Liver (tissue), 9 donors: Measurements from ENCODE around the gene CHRM3. TPM values are rescaled to one million over a fixed set of nuclear protein-coding genes. Genes with fewer than 3 reads are reported as not detected.

ENCODE experiments used
- DNase-seq: peaks from one replicate; pipeline ENCODE4 v3.0.0-alpha.2; 2017; ENCODE audit warnings: low spot score
- H3K27ac ChIP-seq, 2 donors: one replicate each; pipeline ENCODE4 v1.7.0; 2013; ENCODE audit warnings: inconsistent platforms in 2 of 2, low read length in 2 of 2, control low read depth in 1 of 2, low read depth in 1 of 2, mild to moderate bottlenecking in 1 of 2
- H3K27me3 ChIP-seq, 4 donors: one replicate each; pipeline versions ENCODE4 v1.6.1 to v1.7.0; 2013; ENCODE audit warnings: low read length in 3 of 4, inconsistent platforms in 1 of 4, mild to moderate bottlenecking in 1 of 4, moderate library complexity in 1 of 4; ENCODE audit not compliant: control insufficient read depth in 4 of 4, insufficient read depth in 4 of 4
- H3K36me3 ChIP-seq, 4 donors: one replicate each; pipeline versions ENCODE4 v1.6.1 to v1.7.0; 2013; ENCODE audit warnings: low read length in 3 of 4, mild to moderate bottlenecking in 3 of 4, low read depth in 1 of 4, moderate library complexity in 1 of 4; ENCODE audit not compliant: control insufficient read depth in 4 of 4, insufficient read depth in 3 of 4
- H3K4me1 ChIP-seq, 4 donors: one replicate each; pipeline versions ENCODE4 v1.6.1 to v1.7.0; 2013; ENCODE audit warnings: low read length in 3 of 4, mild to moderate bottlenecking in 3 of 4, moderate library complexity in 1 of 4; ENCODE audit not compliant: control insufficient read depth in 4 of 4, insufficient read depth in 4 of 4
- H3K4me3 ChIP-seq, 3 donors: one replicate each; pipeline versions ENCODE4 v1.6.1 to v1.7.0; 2013; ENCODE audit warnings: low read length in 3 of 3, control low read depth in 1 of 3, low read depth in 1 of 3, mild to moderate bottlenecking in 1 of 3
- H3K9ac ChIP-seq, 2 donors: one replicate each; pipeline ENCODE4 v1.7.0; 2013; ENCODE audit warnings: low read length in 2 of 2, mild to moderate bottlenecking in 2 of 2, moderate library complexity in 2 of 2, control low read depth in 1 of 2, low read depth in 1 of 2
- H3K9me3 ChIP-seq, 4 donors: one replicate each; pipeline versions ENCODE4 v1.6.1 to v1.7.0; 2013; ENCODE audit warnings: low read length in 3 of 4; ENCODE audit not compliant: control insufficient read depth in 4 of 4
- CTCF ChIP-seq: fragments of 150-350 bp; IDR thresholded peaks from 2 replicates; pipeline ENCODE4 v1.5.1; 2017; ENCODE audit warnings: improper control_type of control experiment, low read depth, low read length; ENCODE audit not compliant: missing input control
- EGR1 ChIP-seq, 2 donors: IDR thresholded peaks; 2 replicates each; pipeline ENCODE4 v1.6.1; 2016 to 2018; ENCODE audit warnings: antibody characterized with exemption in 2 of 2, low read depth in 2 of 2
- FOXA1 ChIP-seq: IDR thresholded peaks from 2 replicates; pipeline ENCODE4 v1.6.1; 2016; ENCODE audit warnings: antibody characterized with exemption
- FOXA2 ChIP-seq: IDR thresholded peaks from 2 replicates; pipeline ENCODE4 v1.6.1; 2016; ENCODE audit warnings: antibody characterized with exemption
- GABPA ChIP-seq, 2 donors: IDR thresholded peaks in 1 of 2; conservative IDR thresholded peaks in 1 of 2; 2 replicates each; pipeline ENCODE4 v1.6.1; 2016; ENCODE audit warnings: antibody characterized with exemption in 2 of 2, mild to moderate bottlenecking in 1 of 2, moderate library complexity in 1 of 2
- HNF4A ChIP-seq, 2 donors: conservative IDR thresholded peaks; 2 replicates each; pipeline ENCODE4 v1.6.1; 2016; ENCODE audit warnings: antibody characterized with exemption in 2 of 2, mild to moderate bottlenecking in 2 of 2
- HNF4G ChIP-seq: IDR thresholded peaks from 2 replicates; pipeline ENCODE4 v1.6.1; 2016; ENCODE audit warnings: antibody characterized with exemption
- JUND ChIP-seq, 2 donors: IDR thresholded peaks; 2 replicates each; pipeline ENCODE4 v1.6.1; 2016; ENCODE audit warnings: antibody characterized with exemption in 2 of 2
- MAX ChIP-seq: IDR thresholded peaks from 2 replicates; pipeline ENCODE4 v1.6.1; 2016; ENCODE audit warnings: antibody characterized with exemption
- NR2F2 ChIP-seq: IDR thresholded peaks from 2 replicates; pipeline ENCODE4 v1.6.1; 2016; ENCODE audit warnings: antibody characterized with exemption
- RAD21 ChIP-seq, 2 donors: IDR thresholded peaks; 2 replicates each; pipeline ENCODE4 v1.6.1; 2016; ENCODE audit warnings: antibody characterized with exemption in 2 of 2, mild to moderate bottlenecking in 2 of 2
- REST ChIP-seq: IDR thresholded peaks from 2 replicates; pipeline ENCODE4 v1.6.1; 2016; ENCODE audit warnings: antibody characterized with exemption, mild to moderate bottlenecking
- RXRA ChIP-seq, 2 donors: IDR thresholded peaks; 2 replicates each; pipeline ENCODE4 v1.6.1; 2017 to 2018; ENCODE audit warnings: antibody characterized with exemption in 2 of 2, mild to moderate bottlenecking in 1 of 2
- SP1 ChIP-seq: IDR thresholded peaks from 2 replicates; pipeline ENCODE4 v1.6.1; 2018; ENCODE audit warnings: antibody characterized with exemption, mild to moderate bottlenecking
- TAF1 ChIP-seq: conservative IDR thresholded peaks from 2 replicates; pipeline ENCODE4 v1.6.1; 2016; ENCODE audit warnings: antibody characterized with exemption, mild to moderate bottlenecking
- YY1 ChIP-seq: IDR thresholded peaks from 2 replicates; pipeline ENCODE4 v1.6.1; 2016; ENCODE audit warnings: antibody characterized with exemption, mild to moderate bottlenecking
- WGBS: extraction: QIAGEN DNeasy Blood & Tissue Kit; methylation state at CpG from one replicate; pipeline ENCODE4 v1.1.7; 2013; 5-methylcytosine and 5-hydroxymethylcytosine counted together
- polyA plus RNA-seq, 2 donors: library from polyadenylated mRNA; stranded (reverse) in 1 of 2; unstranded in 1 of 2; fragments of 200-250 nt in 1 of 2; fragments of >200 nt in 1 of 2; fragmentation: Nextera tagmentation in 1 of 2; extraction: Ambion mirVana in 1 of 2; gene quantifications; one replicate each; pipeline versions ENCODE4 v1.2.1 to v1.2.3, GENCODE V29; 2013 to 2015
- total RNA-seq, 2 donors: library from RNA; depleted of rRNA; stranded (reverse); fragments of >200 nt; gene quantifications; one replicate each; pipeline ENCODE4 v1.2.3, GENCODE V29; 2014
- TF ChIP-seq, protein P1 (sequence below): IDR thresholded peaks from 2 replicates; pipeline ENCODE4 v1.6.1; 2016; ENCODE audit warnings: antibody characterized with exemption
- donor health status: healthy.
- donor health status: healthy.
- donor health status: healthy.
- donor health status: healthy.
- donor health status: healthy.

Gene CHRM3
- total and polyA plus RNA-seq, 4 donors = 0.09 to 2.3 (median 0.76) TPM

DNA sequence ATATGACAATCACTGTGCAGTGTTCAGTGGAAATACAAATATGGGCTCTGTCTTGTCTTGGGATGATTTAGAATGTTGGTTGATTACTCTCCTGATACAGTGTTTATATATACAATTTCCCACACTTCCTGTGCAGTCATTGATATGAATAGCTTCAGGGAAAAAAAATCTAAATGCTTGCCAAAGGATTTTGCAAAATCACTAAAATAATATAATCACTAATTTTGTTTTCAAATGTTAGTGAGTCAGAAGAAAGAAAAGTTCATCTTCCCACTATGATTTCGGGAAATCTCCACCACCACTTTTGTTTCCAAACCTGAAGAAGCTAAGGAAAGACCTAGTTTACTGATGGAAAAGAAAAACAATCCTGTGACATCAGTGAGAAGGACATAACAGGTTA lies 32.1 kb upstream of the CHRM3 start:
- Histone ChIP-seq H3K9ac (no peak overlapping the region), H3K36me3 (no peaks in the 10 kb centered on the region), H3K4me1 (no peaks in the 10 kb centered on the region), H3K4me3 (no peak overlapping the region), H3K27ac (no peak overlapping the region), H3K9me3 (no peaks in the 10 kb centered on the region), H3K27me3 (no peaks in the 10 kb centered on the region)
- WGBS = 69% methylated on average over 1 of the region's 1 CpG
- no peak for DNase-seq
- TF ChIP-seq SP1 = no peak
- no peak for TF ChIP-seq FOXA2
- TF ChIP-seq NR2F2 = no peak
- TF ChIP-seq TAF1 = no peak
- TF ChIP-seq REST = no peak
- no peak for TF ChIP-seq MAX
- TF ChIP-seq HNF4G = no peak
- TF ChIP-seq FOXA1 = no peak
- TF ChIP-seq CTCF = no peak
- no peak for TF ChIP-seq YY1
- TF ChIP-seq RAD21 (IDR thresholded peaks at IDR 0.05) = no peak
- no peak for TF ChIP-seq RXRA (IDR thresholded peaks at IDR 0.05)
- no peak for TF ChIP-seq JUND (IDR thresholded peaks at IDR 0.05)
- TF ChIP-seq, protein P1, sequence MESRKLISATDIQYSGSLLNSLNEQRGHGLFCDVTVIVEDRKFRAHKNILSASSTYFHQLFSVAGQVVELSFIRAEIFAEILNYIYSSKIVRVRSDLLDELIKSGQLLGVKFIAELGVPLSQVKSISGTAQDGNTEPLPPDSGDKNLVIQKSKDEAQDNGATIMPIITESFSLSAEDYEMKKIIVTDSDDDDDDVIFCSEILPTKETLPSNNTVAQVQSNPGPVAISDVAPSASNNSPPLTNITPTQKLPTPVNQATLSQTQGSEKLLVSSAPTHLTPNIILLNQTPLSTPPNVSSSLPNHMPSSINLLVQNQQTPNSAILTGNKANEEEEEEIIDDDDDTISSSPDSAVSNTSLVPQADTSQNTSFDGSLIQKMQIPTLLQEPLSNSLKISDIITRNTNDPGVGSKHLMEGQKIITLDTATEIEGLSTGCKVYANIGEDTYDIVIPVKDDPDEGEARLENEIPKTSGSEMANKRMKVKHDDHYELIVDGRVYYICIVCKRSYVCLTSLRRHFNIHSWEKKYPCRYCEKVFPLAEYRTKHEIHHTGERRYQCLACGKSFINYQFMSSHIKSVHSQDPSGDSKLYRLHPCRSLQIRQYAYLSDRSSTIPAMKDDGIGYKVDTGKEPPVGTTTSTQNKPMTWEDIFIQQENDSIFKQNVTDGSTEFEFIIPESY = no peak
- TF ChIP-seq GABPA (IDR thresholded peaks at IDR 0.05 in 1 of 2, conservative IDR thresholded peaks at IDR 0.05 in 1 of 2) = no peak
- TF ChIP-seq HNF4A (conservative IDR thresholded peaks at IDR 0.05) = no peak
- TF ChIP-seq EGR1 (IDR thresholded peaks at IDR 0.05; ENCODE audit: low read depth in 2 of 2) = no peak

DNA sequence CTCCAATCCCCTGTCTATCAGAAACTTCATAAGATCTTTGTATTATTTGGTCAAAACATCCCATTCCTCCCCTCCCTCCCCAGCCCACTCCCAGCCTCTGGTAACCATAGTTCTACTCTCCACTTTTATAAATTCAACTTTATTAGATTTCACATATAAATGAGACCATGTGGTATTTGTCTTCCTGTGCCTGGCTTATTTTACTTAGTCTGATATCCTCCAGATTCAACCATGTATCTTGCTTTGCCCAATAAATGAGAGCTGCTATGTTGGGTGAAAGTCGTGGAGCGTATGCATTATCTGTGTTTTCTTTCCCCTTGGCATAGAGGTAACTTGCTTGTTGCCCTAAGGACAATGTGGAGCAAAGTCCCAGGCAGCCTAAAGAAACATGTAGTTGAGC lies 28.5 kb upstream of the CHRM3 start:
- no peaks in the 10 kb centered on the region for H3K4me1 ChIP-seq
- DNase-seq = no peak
- H3K27ac ChIP-seq = no peak overlapping the region
- no peaks in the 10 kb centered on the region for H3K36me3 ChIP-seq
- peaks cover 0 to 4% (median 0%) of the 10 kb centered on the region in 4 donors for H3K27me3 ChIP-seq
- no peak overlapping the region for H3K4me3 ChIP-seq
- no peak overlapping the region for H3K9ac ChIP-seq
- whole genome bisulfite sequencing = 71% methylated on average over 2 of the region's 2 CpGs
- no peaks in the 10 kb centered on the region for H3K9me3 ChIP-seq
- TF ChIP-seq FOXA1 (no peak), SP1 (no peak), CTCF (no peak), MAX (no peak), REST (no peak), GABPA (IDR thresholded peaks at IDR 0.05 in 1 of 2, conservative IDR thresholded peaks at IDR 0.05 in 1 of 2) (no peak)
